ENCODE data around the gene GPBP1. TPM values are rescaled to one million over a fixed set of nuclear protein-coding genes. Genes with fewer than 3 reads are reported as not detected.

The GPBP1 gene
- total and polyA plus RNA-seq, 2 experiments from 2014 or later: 49.0 to 86.1 TPM

- H3K9me2 ChIP-seq (replicated peaks; ENCODE audit: insufficient read depth): no peaks in the 10 kb centered on the region
- peaks cover 99% of the 10 kb centered on the region for H4K20me1 ChIP-seq (ENCODE audit: insufficient read depth, poor library complexity, severe bottlenecking)
- no peak overlapping the region for H3K27ac ChIP-seq
- no peaks in the 10 kb centered on the region for H3K36me3 ChIP-seq (replicated peaks; ENCODE audit: insufficient read depth, low read depth)
- no peaks in the 10 kb centered on the region for H3K9me3 ChIP-seq (ENCODE audit: low read depth)
- H3K79me2 ChIP-seq: peaks cover 100% of the 10 kb centered on the region
- TF ChIP-seq EZH2phosphoT487 (IDR thresholded peaks at IDR 0.05; ENCODE audit: low read depth, severe bottlenecking, unreplicated experiment): no peak
- no peak for TF ChIP-seq EZH2 (IDR thresholded peaks at IDR 0.05; ENCODE audit: borderline replicate concordance)
- TF ChIP-seq, protein P1, sequence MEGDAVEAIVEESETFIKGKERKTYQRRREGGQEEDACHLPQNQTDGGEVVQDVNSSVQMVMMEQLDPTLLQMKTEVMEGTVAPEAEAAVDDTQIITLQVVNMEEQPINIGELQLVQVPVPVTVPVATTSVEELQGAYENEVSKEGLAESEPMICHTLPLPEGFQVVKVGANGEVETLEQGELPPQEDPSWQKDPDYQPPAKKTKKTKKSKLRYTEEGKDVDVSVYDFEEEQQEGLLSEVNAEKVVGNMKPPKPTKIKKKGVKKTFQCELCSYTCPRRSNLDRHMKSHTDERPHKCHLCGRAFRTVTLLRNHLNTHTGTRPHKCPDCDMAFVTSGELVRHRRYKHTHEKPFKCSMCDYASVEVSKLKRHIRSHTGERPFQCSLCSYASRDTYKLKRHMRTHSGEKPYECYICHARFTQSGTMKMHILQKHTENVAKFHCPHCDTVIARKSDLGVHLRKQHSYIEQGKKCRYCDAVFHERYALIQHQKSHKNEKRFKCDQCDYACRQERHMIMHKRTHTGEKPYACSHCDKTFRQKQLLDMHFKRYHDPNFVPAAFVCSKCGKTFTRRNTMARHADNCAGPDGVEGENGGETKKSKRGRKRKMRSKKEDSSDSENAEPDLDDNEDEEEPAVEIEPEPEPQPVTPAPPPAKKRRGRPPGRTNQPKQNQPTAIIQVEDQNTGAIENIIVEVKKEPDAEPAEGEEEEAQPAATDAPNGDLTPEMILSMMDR (IDR thresholded peaks at IDR 0.05; ENCODE audit: poor library complexity): no peak
- H3K4me3 ChIP-seq: peak overlapping the region; percentile 18
- peak overlapping the region; percentile 84 for H3K4me2 ChIP-seq
- no peak overlapping the region for H2AFZ ChIP-seq
- no peak for DNase-seq (ENCODE audit: low spot score)
- 73% methylated on average over 12 of the region's 12 CpGs for WGBS (ENCODE audit: low lambda C conversion rate, missing lambda C conversion rate)
- peaks cover 8% of the 10 kb centered on the region for H3K4me1 ChIP-seq (ENCODE audit: insufficient read depth)
- no peaks in the 10 kb centered on the region for H3K27me3 ChIP-seq
Observed at GRCh38 chr5:57179262-57180200, 5.7 kb downstream of the GPBP1 start.

GRCh38 chr5:57181154-57181553 is 7.3 kb downstream of the GPBP1 start:
- TF ChIP-seq, protein P1 (IDR thresholded peaks at IDR 0.05; ENCODE audit: poor library complexity): no peak
- TF ChIP-seq EZH2phosphoT487 (IDR thresholded peaks at IDR 0.05; ENCODE audit: low read depth, severe bottlenecking, unreplicated experiment) (no peak), EZH2 (IDR thresholded peaks at IDR 0.05; ENCODE audit: borderline replicate concordance) (no peak)
- Histone ChIP-seq H3K36me3 (replicated peaks; ENCODE audit: insufficient read depth, low read depth) (no peaks in the 10 kb centered on the region), H3K4me2 (no peak overlapping the region), H3K27me3 (no peaks in the 10 kb centered on the region), H2AFZ (no peak overlapping the region), H3K4me3 (no peak overlapping the region), H4K20me1 (ENCODE audit: insufficient read depth, poor library complexity, severe bottlenecking) (peaks cover 100% of the 10 kb centered on the region), H3K9me2 (replicated peaks; ENCODE audit: insufficient read depth) (no peaks in the 10 kb centered on the region), H3K79me2 (peaks cover 100% of the 10 kb centered on the region), H3K9me3 (ENCODE audit: low read depth) (no peaks in the 10 kb centered on the region), H3K27ac (no peak overlapping the region), H3K4me1 (ENCODE audit: insufficient read depth) (peaks cover 12% of the 10 kb centered on the region)
- DNase-seq (ENCODE audit: low spot score): no peak
- 94% methylated on average over 10 of the region's 10 CpGs for WGBS (ENCODE audit: low lambda C conversion rate, missing lambda C conversion rate)

DNA sequence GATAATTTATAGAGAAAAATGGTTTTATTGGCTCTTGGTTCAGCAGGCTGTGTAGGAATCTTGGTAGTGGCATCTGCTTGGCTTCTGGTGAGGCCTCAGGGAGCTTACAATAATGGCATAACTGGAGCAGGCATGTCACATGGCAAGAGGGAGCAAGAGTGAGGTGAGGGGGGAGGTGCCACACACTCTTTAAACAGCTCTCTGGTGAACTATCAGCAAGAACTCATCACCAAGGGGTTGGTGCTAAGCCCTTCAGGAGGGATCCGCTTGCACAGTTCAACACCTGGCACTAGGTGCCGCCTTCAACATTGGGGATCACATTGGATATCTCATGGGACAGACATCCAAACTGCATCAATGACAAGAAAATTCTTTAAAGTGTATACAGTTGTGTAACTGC is 10.5 kb downstream of the GPBP1 start:
- no peaks in the 10 kb centered on the region for H3K27me3 ChIP-seq
- H3K9me2 ChIP-seq (replicated peaks; ENCODE audit: insufficient read depth): no peaks in the 10 kb centered on the region
- 100% methylated on average over 2 of the region's 2 CpGs for WGBS (ENCODE audit: low lambda C conversion rate, missing lambda C conversion rate)
- H3K9me3 ChIP-seq (ENCODE audit: low read depth): no peaks in the 10 kb centered on the region
- H3K27ac ChIP-seq: no peak overlapping the region
- no peaks in the 10 kb centered on the region for H3K36me3 ChIP-seq (replicated peaks; ENCODE audit: insufficient read depth, low read depth)
- no peak overlapping the region for H3K4me3 ChIP-seq
- H3K4me1 ChIP-seq (ENCODE audit: insufficient read depth): peaks cover 9% of the 10 kb centered on the region
- DNase-seq (ENCODE audit: low spot score): no peak
- TF ChIP-seq, protein P1 (IDR thresholded peaks at IDR 0.05; ENCODE audit: poor library complexity): no peak
- no peak for TF ChIP-seq EZH2phosphoT487 (IDR thresholded peaks at IDR 0.05; ENCODE audit: low read depth, severe bottlenecking, unreplicated experiment)
- no peak for TF ChIP-seq EZH2 (IDR thresholded peaks at IDR 0.05; ENCODE audit: borderline replicate concordance)
- peaks cover 100% of the 10 kb centered on the region for H4K20me1 ChIP-seq (ENCODE audit: insufficient read depth, poor library complexity, severe bottlenecking)
- no peak overlapping the region for H2AFZ ChIP-seq
- no peak overlapping the region for H3K4me2 ChIP-seq
- peaks cover 100% of the 10 kb centered on the region for H3K79me2 ChIP-seq

All from hepatocyte (in vitro differentiated cells).